ENCODE data around the gene SF3B6. TPM values are rescaled to one million over a fixed set of nuclear protein-coding genes. Genes with fewer than 3 reads are reported as not detected.

The SF3B6 gene
- total RNA-seq, 1 donor from 2014 or later, result 93.9 TPM

- DNase-seq (ENCODE audit: low spot score in 2 of 2, unreplicated experiment in 2 of 2), result no peak
- no peak overlapping the region for H3K27ac Mint-ChIP-seq
- no peak overlapping the region for H3K4me3 Mint-ChIP-seq
- H3K9me3 Mint-ChIP-seq, result no peaks in the 10 kb centered on the region
- no peak for TF ChIP-seq CTCF (IDR thresholded peaks at IDR 0.05; ENCODE audit: unreplicated experiment)
- no peaks in the 10 kb centered on the region for H3K27me3 Mint-ChIP-seq (ENCODE audit: low read depth)
- no peaks in the 10 kb centered on the region for H3K4me1 Mint-ChIP-seq
- H3K36me3 Mint-ChIP-seq, result peaks cover 5% of the 10 kb centered on the region
Measured at GRCh38 chr2:24020244-24020643, 55.9 kb downstream of the SF3B6 start.

GRCh38 chr2:24019729-24020128 lies 56.4 kb downstream of the SF3B6 start:
- Mint-ChIP-seq H3K27ac (no peak overlapping the region), H3K27me3 (ENCODE audit: low read depth) (no peaks in the 10 kb centered on the region), H3K4me3 (no peak overlapping the region), H3K4me1 (no peaks in the 10 kb centered on the region), H3K36me3 (peaks cover 2% of the 10 kb centered on the region), H3K9me3 (no peaks in the 10 kb centered on the region)
- DNase-seq (ENCODE audit: low spot score in 2 of 2, unreplicated experiment in 2 of 2), result no peak
- no peak for TF ChIP-seq CTCF (IDR thresholded peaks at IDR 0.05; ENCODE audit: unreplicated experiment)

GRCh38 chr2:24018241-24018640 lies 57.9 kb downstream of the SF3B6 start:
- Mint-ChIP-seq H3K9me3 (no peaks in the 10 kb centered on the region), H3K27me3 (ENCODE audit: low read depth) (no peaks in the 10 kb centered on the region), H3K27ac (no peak overlapping the region), H3K36me3 (peaks cover 5% of the 10 kb centered on the region), H3K4me1 (no peaks in the 10 kb centered on the region), H3K4me3 (no peak overlapping the region)
- no peak for TF ChIP-seq CTCF (IDR thresholded peaks at IDR 0.05; ENCODE audit: unreplicated experiment)
- no peak for DNase-seq (ENCODE audit: low spot score in 2 of 2, unreplicated experiment in 2 of 2)

- H3K4me1 Mint-ChIP-seq, result no peaks in the 10 kb centered on the region
- no peak overlapping the region for H3K27ac Mint-ChIP-seq
- DNase-seq (ENCODE audit: low spot score in 2 of 2, unreplicated experiment in 2 of 2), result no peak
- H3K36me3 Mint-ChIP-seq, result peaks cover 3% of the 10 kb centered on the region
- H3K27me3 Mint-ChIP-seq (ENCODE audit: low read depth), result peaks cover 1% of the 10 kb centered on the region
- H3K9me3 Mint-ChIP-seq, result no peaks in the 10 kb centered on the region
- no peak for TF ChIP-seq CTCF (IDR thresholded peaks at IDR 0.05; ENCODE audit: unreplicated experiment)
- H3K4me3 Mint-ChIP-seq, result no peak overlapping the region
Measured at GRCh38 chr2:24017711-24018110, 58.4 kb downstream of the SF3B6 start.

Other genes starting within 250 kb of the SF3B6 start
- 31.3 to 35.6 TPM (median 35.3 TPM) in 3 replicates for gene ATAD2B, start 149.2 kb downstream of the SF3B6 start, total RNA-seq
- 21.0 to 23.0 TPM (median 22.1 TPM) in 3 replicates for gene UBXN2A, start 135.9 kb downstream of the SF3B6 start, total RNA-seq
- gene MFSD2B, start 66.2 kb downstream of the SF3B6 start, total RNA-seq, result 0.16 to 0.84 TPM (median 0.31 TPM) in 3 replicates
- 16.0 to 21.0 TPM (median 17.9 TPM) in 3 replicates for gene WDCP, start 28.9 kb downstream of the SF3B6 start, total RNA-seq
- gene FKBP1B, start 26.6 kb downstream of the SF3B6 start, total RNA-seq, result 14.6 to 18.0 TPM (median 16.9 TPM) in 3 replicates
- gene TP53I3, start 8.5 kb upstream of the SF3B6 start, total RNA-seq, result 40.2 to 43.8 TPM (median 41.4 TPM) in 3 replicates
- 1.2 to 1.6 TPM (median 1.3 TPM) in 3 replicates for gene PFN4, start 47.0 kb upstream of the SF3B6 start, total RNA-seq
- gene FAM228B, start 47.1 kb upstream of the SF3B6 start, total RNA-seq, result 32.9 to 38.0 TPM (median 33.0 TPM) in 3 replicates
- 1.1 to 1.4 TPM (median 1.4 TPM) in 3 replicates for gene FAM228A, start 98.7 kb upstream of the SF3B6 start, total RNA-seq

Data from mesothelial cell of epicardium (in vitro differentiated cells).